HG03139 (cell line): Measurements from ENCODE around the gene KRTAP4-11.
"Not testable (repeated sequence)": the region's sequence is repeated elsewhere in the genome, so short reads cannot be mapped to it uniquely, and the experiment has no call there.

ENCODE experiments used
- ATAC-seq: cut with Tn5 transposase; IDR thresholded peaks from one replicate; pipeline ENCODE4 v1.9.1; 2021; ENCODE audit not compliant: unreplicated experiment

KRTAP4-11 gene

DNA sequence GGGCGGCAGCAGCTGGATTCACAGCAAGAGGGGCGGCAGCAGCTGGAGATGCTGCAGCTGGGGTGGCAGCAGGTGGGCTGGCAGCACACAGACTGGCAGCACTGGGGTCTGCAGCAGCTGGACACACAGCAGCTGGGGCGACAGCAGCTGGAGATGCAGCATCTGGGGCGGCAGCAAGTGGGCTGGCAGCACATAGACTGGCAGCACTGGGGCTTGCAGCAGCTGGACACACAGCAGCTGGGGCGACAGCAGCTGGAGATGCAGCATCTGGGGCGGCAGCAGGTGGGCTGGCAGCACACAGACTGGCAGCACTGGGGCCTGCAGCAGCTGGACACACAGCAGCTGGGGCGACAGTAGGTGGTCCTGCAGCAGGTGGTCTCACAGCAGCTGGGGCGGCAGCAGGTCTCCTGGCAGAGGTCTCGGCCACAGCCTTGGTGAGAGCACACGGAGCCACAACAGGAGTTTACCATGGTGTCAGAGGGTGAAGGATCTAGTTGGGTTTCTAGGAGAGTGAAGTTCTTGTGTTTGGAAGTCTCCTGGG is at the start of gene KRTAP4-11:
Gene KRTAP4-11 (minus strand): TSS at position 528 of the 541 bp plus-strand sequence. CDS start 58 bp downstream, at position 470.
- not testable (repeated sequence) for ATAC-seq

GRCh38 chr17:41167561-41167960 is 49.4 kb upstream of the KRTAP4-11 start:
- ATAC-seq, result no peak

DNA sequence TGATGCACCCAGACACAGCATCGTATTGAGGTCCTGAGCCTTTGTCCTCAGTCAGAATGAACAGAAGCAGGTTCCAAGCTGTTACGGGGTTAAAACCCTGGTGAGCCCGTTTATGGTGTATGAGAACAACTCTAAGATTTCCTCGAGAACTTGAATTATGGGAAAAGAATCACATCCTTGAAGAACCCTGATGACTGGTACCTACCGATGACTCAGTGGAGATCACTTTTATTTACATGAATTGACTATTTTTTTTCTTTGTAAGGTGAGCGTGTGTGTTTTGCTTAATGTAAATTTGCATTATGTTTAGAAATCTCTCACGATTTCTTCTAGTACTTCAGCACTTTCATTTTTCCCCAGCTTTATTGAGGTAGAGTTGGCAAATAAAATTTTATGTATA is 45.7 kb upstream of the KRTAP4-11 start:
- ATAC-seq, result no peak

DNA sequence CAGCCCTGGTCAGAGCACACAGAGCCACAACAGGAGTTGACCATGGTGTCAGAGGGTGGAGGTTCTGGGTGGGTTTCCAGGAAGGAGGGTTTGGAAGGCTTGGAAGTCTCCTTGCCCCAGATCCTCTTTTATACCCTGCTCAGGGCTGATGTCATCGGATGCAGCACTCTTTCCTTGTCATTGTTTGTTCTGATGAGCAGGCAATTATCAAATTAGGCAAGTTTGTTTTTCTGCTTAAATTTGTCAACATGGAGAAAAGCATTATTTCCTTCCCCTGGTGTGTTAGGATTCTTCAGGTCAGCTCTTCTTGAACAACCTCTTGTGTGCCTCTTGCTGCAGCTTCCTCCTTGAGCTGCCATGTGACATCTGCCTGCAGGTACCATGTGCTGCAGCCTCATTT is 42.5 kb upstream of the KRTAP4-11 start, which contains the start of gene KRTAP4-4:
Gene KRTAP4-4 (minus strand): TSS at position 101 of the 400 bp plus-strand sequence. CDS start 57 bp downstream, at position 44.
- ATAC-seq, result no peak

DNA sequence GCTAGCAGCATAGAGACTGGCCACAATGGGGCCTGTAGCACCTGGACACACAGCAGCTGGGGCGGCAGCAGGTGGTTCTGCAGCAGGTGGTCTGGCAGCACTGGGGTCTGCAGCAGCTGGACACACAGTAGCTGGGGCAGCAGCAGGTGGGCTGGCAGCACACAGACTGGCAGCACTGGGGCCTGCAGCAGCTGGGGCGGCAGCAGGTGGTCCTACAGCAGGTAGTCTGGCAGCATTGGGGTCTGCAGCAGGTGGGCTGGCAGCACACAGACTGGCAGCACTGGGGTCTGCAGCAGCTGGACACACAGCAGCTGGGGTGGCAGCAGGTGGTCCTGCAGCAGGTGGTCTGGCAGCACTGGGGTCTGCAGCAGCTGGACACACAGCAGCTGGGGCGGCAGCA is 42.0 kb upstream of the KRTAP4-11 start:
- not testable (repeated sequence) for ATAC-seq

GRCh38 chr17:41153856-41154255 is 35.7 kb upstream of the KRTAP4-11 start:
- no peak for ATAC-seq

GRCh38 chr17:41151525-41151924 is 33.4 kb upstream of the KRTAP4-11 start:
- ATAC-seq, result no peak

DNA sequence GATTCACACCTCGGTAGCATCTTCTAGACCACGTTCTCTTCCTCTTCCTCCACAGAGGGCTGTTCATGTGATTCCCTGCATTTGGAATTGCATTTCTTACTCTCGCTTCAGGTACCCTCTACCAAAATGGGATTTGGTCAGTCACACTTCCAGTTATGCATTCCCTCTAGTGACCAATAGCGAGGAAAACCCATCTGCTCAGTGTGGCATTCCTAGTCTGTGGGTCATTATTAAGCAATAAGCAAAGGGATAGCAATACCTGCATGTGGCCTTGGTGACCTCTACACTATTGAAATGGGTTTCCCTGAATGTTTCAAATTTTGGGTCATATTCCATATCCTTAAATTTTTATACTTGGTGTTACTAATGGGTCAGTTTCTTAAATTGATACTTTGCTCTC is 31.9 kb upstream of the KRTAP4-11 start:
- no peak for ATAC-seq

- no peak for ATAC-seq
Measured at GRCh38 chr17:41149652-41149985, 31.4 kb upstream of the KRTAP4-11 start, which contains the start of gene KRTAP4-5. Gene KRTAP4-5, minus strand, starts transcription at chr17:41149825. Its CDS starts 58 bp downstream, at chr17:41149767.

- not testable (repeated sequence) for ATAC-seq
Measured at GRCh38 chr17:41148971-41149651, 30.9 kb upstream of the KRTAP4-11 start.

GRCh38 chr17:41147531-41148204 is 29.5 kb upstream of the KRTAP4-11 start:
- no peak for ATAC-seq

DNA sequence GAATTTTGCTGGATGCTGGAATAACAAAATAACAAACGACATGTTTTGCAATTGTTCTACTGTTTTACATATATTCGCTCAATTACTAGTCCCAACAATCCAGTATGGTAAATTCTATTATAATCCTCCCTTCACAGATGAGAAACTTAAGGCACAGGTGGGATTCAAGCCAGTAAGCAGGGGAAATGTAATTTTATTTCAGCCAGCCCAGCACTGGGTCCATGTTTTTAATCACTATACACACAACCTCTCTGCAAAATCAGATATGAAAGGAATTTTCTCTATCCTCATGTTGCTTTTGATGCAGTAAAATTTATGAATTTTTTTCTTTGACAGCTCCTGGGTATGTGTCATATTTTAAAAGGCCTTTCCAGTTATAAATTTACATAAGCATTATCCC is 27.1 kb upstream of the KRTAP4-11 start:
- no peak for ATAC-seq

GRCh38 chr17:41144846-41145245 is 26.7 kb upstream of the KRTAP4-11 start:
- ATAC-seq, result no peak

DNA sequence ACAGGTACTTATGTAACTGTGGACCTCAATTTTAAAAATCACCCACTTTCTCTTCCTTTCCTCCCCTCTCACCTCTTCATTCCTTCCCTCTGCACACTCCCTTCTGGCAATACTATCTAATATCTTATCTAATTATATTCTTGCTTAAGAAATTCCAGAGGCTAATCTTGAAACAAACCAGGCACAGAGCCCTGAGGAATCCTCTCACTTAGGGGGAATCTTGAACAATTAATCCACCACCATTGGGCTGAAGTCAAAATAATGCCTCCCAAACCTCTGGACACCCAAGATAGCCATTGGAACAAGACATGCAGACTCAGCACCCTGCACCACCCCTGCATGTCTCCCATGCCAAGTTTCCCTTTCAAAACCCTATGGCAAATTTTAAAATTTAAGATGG is 23.2 kb upstream of the KRTAP4-11 start:
- ATAC-seq, result no peak

DNA sequence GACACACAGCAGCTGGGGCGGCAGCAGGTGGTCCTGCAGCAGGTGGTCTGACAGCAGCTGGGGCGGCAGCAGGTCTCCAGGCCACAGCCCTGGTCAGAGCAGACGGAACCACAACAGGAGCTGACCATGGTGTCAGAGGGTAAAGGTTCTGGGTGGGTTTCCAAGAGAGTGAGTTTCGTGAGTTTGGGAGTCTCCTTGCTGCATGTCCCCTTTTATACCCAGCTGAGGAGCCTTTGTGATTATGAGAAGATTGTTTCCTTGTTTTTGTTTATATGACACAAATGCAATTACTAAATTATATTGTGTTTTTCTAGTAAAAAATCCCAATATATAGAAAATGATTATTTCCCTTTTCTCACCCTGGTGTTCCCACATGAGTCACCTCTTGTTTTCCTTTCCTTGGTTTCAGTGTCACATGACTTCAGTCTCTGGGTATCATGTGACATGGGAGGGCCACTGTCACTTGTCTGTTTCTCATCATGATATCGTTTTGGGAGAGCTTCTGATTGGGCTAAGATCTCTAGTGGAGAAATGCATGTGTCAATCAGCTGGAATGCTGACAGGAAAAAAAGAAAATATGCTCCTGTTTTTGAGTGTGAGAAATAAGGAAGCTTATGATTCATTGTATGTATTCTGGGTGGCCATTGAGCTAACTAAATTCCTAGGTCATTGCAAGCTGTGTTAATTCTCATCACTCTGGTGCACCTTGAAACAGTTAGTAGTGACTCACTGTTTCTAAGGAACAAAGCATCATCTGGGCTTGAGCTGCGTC is 22.4 kb upstream of the KRTAP4-11 start, which contains the start of gene KRTAP4-6:
Gene KRTAP4-6 (minus strand): TSS at position 185 of the 772 bp plus-strand sequence. CDS start 57 bp downstream, at position 128.
- ATAC-seq, result no peak

DNA sequence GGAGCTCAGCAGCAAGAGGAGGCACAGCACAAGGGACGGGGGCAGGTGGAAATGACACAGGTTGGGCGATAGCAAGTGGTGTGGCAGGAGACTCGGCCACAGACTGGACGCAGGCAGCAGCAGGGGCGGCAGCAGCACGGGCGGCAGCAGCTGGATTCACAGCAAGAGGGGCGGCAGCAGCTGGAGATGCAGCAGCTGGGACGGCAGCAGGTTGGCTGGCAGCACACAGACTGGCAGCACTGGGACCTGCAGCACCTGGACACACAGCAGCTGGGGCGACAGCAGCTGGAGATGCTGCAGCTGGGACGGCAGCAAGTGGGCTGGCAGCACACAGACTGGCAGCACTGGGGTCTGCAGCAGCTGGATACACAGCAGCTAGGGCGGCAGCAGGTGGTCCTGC is 21.7 kb upstream of the KRTAP4-11 start:
- ATAC-seq, result not testable (repeated sequence)

- no peak for ATAC-seq
Measured at GRCh38 chr17:41133880-41134735, 15.9 kb upstream of the KRTAP4-11 start.

DNA sequence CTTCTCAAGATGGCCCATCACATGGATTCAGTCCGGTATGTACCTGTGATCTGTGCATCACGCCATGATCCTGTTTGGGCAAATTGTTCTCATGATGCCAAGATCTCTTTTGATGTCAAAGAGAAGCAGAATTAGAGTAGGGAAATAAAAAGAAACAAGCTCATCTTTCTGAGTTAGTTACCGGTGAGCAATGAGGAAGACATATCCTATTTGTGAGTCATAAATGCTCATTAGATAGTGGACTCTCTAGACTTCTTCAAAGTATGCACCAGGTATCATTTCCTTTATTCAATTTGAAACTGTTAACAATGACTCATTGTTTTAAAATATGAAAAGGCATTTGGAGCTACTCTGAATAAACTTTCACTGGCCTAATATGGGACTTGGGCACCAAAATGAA is 13.8 kb upstream of the KRTAP4-11 start:
- no peak for ATAC-seq

DNA sequence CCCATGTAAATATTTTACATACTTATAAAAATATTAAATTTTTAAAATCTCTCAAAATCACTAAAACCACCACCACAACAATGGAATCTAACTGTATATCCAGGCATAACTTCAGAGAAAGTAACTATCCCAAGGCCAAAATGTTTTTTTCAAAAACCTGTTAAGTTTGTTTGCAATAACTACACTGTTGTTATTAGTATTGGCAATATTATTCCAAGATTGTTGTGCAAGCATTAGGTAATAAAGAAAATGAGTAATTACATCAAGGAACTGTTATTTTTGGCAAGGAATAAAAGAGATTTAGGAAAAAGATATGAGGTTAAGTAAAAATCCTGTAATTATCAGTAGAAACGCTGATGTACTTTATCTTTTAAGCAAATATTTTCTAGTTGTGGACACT is 9.2 kb upstream of the KRTAP4-11 start:
- no peak for ATAC-seq

GRCh38 chr17:41126412-41126811 is 8.2 kb upstream of the KRTAP4-11 start:
- no peak for ATAC-seq
